ENCODE results near the gene VPS16.

VPS16 gene

GRCh38 chr20:2800521-2801285 lies 39.8 kb upstream of the VPS16 start, which contains the start of gene CPXM1:
CPXM1 (minus strand) TSS chr20:2800627; CDS start chr20:2800572, 55 bp downstream.
- POLR2A ChIA-PET (ENCODE audit: low non-redundant PET) = no interaction called here
- DNase-seq (ENCODE audit: low spot score) = no peak

GRCh38 chr20:2801286-2801728 lies 39.2 kb upstream of the VPS16 start:
- TF ChIP-seq CTCF (conservative IDR thresholded peaks at IDR 0.05; ENCODE audit: low read depth) = no peak
- H3K27ac ChIP-seq = no peak overlapping the region
- POLR2A ChIA-PET (ENCODE audit: low non-redundant PET) = no interaction called here
- DNase-seq (ENCODE audit: low spot score) = no peak
- CTCF ChIA-PET = no interaction called here

More at GRCh38 chr20:2800521-2801285, 39.8 kb upstream of the VPS16 start, which contains the start of gene CPXM1:
- CTCF ChIA-PET = interaction anchor here (0.5 kb wide), 1 partner anchor 28 kb away, joined by 3 read pairs; no protein-coding TSS in a partner anchor
- H3K27ac ChIP-seq = no peak within 1 kb of the TSS
- TF ChIP-seq CTCF (conservative IDR thresholded peaks at IDR 0.05; ENCODE audit: low read depth) = no peak

GRCh38 chr20:2804041-2804828 lies 36.3 kb upstream of the VPS16 start:
- CTCF ChIA-PET = no interaction called here
- no peak for TF ChIP-seq CTCF (conservative IDR thresholded peaks at IDR 0.05; ENCODE audit: low read depth)

GRCh38 chr20:2804852-2805688 lies 35.5 kb upstream of the VPS16 start:
- no peak overlapping the region for H3K27ac ChIP-seq
- no peak for TF ChIP-seq CTCF (conservative IDR thresholded peaks at IDR 0.05; ENCODE audit: low read depth)
- CTCF ChIA-PET = no interaction called here
- no peak for DNase-seq (ENCODE audit: low spot score)
- POLR2A ChIA-PET (ENCODE audit: low non-redundant PET) = no interaction called here

More at GRCh38 chr20:2804041-2804828, 36.3 kb upstream of the VPS16 start:
- no peak overlapping the region for H3K27ac ChIP-seq
- POLR2A ChIA-PET (ENCODE audit: low non-redundant PET) = no interaction called here
- DNase-seq (ENCODE audit: low spot score) = no peak

- ChIA-PET CTCF (no interaction called here), POLR2A (ENCODE audit: low non-redundant PET) (no interaction called here)
- no peak overlapping the region for H3K27ac ChIP-seq
- DNase-seq (ENCODE audit: low spot score) = no peak
- TF ChIP-seq CTCF (conservative IDR thresholded peaks at IDR 0.05; ENCODE audit: low read depth) = no peak
These were observed 34.7 kb upstream of the VPS16 start for GRCh38 chr20:2805689-2806350.
